Activated CD4-positive, CD25-positive, alpha-beta regulatory T cell treated with anti-CD3 and anti-CD28 coated beads, Interleukin-2, amount 50 U/mL, for 24 hours (primary cell): ENCODE measurements around the gene MTRF1.

Experiments used
- ATAC-seq, 2 donors: fragments of 150-1000 bp; cut with Tn5 transposase; one replicate each; pipeline ENCODE4 v1.10.0; 2021; ENCODE audit warnings: mild to moderate bottlenecking in 1 of 2, moderate library complexity in 1 of 2

Gene MTRF1, protein sequence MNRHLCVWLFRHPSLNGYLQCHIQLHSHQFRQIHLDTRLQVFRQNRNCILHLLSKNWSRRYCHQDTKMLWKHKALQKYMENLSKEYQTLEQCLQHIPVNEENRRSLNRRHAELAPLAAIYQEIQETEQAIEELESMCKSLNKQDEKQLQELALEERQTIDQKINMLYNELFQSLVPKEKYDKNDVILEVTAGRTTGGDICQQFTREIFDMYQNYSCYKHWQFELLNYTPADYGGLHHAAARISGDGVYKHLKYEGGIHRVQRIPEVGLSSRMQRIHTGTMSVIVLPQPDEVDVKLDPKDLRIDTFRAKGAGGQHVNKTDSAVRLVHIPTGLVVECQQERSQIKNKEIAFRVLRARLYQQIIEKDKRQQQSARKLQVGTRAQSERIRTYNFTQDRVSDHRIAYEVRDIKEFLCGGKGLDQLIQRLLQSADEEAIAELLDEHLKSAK

DNA sequence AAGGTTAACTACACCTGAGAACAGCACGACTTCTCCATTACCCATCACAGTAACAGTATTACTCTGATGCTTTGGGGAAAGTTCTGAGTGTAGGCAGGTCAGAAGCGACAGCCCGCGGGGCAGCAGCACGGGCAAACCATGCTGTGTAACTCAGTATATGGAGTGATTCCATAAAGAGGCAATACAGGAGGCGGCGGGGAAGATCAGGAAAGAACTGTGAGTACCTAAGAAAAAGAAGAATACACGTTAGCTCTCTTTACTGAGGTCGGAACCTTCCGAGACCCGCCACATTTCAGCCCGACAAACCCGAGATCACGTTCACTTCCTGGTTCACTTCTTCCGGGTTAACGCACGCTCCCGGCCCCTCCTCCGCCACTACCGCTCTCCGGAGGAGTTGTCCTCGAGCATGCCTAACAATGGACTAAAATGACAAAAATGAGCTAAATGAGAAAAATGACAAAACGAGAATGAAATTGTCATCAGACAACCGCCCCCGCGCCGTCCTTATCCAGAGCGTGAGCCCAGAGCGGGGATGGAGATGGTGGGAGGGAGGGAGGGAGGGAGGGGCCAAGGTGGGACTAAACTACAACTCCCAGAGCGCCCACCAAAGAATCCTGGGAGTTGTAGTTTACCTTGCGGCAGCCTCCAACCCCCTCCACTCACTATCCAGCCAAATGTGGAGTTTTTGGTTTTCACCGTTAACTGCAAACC lies at the start of gene MTRF1:
Gene MTRF1 (minus strand): TSS at position 316 of the 711 bp plus-strand sequence. CDS start 2,669 bp downstream, outside the sequence.
- ATAC-seq: peak; percentile 93 to 94

DNA sequence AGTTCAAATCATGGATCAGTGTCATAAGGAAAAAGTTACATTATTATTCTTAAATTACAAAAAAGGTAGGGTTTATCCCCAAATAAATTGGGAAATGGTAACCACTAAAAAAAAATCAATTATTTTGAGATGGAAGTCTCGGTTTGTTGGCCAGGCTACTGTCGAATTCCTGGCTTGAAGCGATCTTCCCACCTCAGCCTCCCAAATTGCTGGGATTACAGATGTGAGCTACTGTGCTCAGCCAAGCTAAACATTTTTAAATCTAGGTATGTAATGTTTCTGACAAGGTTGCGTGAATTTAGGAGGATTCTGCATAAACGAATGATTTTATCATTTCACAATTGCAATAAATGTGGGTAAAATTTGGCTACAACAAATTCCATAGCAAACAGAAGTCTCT lies 49.7 kb upstream of the MTRF1 start:
- no peak for ATAC-seq

DNA sequence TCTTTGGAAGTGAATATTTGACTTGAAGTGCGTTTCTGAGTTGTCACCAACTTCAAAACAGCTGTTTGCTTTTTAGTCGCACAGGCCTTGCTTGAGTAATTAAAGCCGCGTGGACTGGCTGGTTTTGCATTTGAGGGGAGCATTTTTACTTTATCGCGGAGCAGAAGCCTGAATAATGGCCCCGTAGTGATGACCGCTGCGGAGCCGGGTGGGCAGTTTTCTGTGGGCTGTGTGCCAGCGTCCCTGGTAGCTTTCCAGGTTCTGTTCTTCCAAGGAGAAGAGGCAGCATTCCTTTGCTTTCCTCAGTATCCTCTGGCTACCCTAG lies 48.8 kb upstream of the MTRF1 start:
- no peak for ATAC-seq

DNA sequence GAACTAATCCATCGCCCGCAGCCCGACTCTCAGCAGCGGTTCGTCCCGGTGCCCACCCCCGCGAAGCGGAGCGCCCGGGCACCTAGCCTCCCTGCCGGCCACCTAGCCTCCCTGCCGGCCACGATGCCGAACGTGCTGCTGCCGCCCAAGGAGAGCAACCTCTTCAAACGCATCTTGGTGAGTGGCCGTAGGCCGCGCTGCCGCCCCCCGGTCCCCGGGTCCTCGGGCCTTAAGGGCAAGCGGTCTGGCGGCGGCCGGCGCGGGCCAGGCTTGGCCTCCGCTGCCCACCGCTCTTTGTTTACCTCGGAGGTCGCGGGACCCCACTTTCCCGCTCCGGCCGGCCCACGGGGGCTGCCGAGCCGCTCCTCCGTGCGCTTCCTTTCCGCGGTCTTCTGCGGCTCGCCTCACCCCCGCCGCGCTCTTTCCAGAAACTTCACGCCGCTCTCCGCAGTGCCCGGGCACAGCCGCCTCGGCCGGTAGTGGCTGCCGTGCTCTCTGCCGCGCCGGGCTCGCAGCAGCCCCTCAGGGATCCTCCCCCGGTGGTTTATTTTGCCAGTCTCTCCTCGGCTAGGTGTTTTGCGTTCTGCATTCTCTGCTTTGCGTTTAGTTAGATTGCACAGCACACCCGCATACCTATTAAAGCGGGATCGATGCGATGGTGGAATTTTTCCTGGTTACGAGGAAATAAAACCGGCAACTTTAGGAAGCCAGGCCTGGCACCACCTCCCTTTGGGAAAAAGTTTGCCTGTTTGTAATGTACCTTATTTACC lies 48.2 kb upstream of the MTRF1 start:
- ATAC-seq: peak; percentile 50 to 60

DNA sequence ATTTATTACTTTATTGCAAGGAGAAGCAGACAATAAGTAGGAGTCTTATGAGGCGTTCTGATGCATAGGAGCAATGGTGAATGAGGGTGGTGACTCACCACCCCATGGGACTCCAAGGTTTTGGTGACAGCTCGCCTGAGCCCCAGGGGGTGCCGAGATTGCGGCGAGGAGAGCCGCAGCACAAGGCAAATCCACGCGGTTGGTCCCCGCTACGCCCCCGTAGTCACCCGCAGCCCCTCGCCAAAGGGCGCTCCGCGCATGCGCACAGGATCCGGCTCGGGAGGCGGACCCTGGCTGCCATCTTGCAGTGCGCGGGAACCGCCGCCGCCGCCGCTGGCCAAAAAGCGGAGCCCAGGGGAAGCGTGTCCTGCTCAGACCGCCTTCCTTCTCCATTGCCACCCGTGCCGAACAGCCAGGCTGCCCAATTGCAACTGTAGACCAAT lies 47.6 kb upstream of the MTRF1 start, which contains the start of gene NAA16:
Gene NAA16 (plus strand): TSS at position 305 of the 443 bp plus-strand sequence. CDS start 262 bp downstream, outside the sequence.
- peak; percentile 89 to 90 for ATAC-seq

DNA sequence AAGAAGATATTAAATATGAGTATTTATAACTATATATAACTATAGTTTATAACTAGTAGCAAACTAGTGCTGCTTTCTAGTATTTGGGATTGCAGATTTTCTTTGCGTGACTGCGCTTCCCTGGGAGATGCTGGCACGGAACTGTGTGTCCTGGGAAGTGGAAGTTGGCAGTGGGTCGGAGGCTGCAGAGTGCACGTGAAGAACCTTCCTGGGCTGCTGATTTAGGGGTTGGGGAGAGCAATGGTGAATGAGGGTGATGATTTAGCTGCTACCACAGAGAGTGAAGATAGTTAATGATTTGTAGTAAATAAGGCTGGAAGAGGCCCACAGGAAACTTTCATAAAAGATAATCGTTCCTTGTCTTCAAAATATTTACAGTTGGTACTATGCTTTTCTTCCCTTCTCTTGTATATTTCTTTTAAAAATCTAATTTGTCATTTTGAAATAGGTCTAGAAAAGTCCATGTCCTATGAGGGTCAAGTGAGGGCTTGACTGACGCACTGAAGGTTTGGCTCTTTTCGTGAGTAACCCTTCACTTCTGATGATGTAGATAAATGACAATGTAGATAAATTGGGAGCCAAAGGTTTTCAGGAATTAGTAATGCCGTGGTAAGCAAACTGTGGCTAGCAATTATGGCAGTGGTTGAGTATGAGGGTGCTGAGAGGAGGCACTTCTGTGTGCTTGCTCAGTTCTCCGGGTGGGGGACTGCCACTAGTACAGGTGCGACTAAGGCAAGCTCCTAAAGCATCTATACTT lies 44.7 kb upstream of the MTRF1 start:
- ATAC-seq: no peak

DNA sequence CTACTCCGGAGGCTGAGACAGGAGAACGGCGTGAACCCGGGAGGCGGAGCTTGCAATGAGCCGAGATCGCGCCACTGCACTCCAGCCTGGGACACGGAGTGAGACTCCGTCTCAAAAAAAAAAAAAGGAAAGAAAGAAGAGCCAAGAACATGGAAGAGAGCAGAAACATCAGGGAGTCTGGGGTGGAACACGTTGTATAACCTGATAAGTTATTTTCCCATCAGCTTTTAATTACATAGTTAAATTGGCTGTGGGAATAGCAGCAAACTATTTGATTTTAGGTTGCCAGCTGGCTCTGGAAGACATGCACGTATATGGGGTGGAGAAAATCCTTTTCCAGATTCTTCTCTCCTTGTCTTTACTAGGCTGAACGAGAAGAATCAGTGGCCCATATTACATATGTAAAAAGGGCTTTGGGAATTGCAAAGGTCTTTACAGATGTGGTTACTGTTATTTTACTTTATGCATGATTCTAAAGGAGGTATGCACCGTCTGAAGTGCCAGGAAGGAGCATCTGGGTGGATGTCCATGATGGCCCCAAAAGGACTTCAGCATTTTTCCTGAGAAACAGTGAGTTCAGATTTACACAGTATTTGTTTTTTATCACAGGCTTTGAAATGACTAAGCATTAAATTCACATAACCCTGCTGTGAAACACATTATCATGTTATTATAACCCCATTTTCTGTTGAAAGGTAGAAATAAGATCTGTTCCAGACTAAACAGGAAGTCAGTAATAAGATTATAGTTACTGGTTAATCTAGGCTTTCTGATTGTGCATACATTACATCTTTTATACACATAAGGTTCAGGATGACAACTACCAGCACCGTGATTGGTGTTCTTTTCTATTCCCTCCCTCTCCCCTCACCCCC lies 43.1 kb upstream of the MTRF1 start:
- no peak for ATAC-seq

DNA sequence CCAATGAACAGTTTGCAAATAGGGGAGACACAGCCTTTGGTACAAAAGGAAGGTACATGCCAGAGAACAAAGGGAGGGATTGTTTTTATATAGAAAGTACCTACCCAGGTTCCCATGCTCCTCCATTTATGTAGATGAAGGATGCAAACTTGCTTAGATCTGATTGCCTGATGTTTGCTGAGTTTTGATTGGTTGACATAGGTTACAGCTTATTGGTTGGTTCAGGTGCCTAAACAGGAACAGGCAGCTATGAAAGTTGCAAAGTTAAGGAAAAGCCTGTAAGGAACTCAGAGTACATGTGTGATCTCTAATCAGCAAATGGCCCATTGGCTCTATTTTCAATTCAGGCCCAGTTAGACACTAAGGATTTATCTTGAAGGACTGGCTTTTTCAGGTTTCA lies 41.2 kb upstream of the MTRF1 start:
- no peak for ATAC-seq

DNA sequence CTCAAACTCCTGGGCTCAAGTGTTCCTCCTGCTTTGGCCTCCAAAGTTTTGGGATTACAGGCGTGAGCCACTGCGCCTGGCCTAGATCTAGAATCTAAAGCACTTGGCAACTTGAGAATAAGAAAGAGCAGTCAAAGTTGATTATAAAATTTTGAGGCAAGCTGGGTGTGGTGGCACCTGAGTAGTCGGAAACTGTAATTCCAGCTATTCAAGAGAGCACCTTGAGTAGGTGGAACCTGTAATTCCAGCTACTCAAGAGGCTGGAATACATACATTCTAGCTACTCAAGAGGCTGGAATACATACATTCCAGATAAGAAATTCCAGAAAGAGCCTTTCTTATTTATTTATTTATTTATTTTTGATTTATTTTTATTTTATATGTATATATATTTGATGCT lies 39.4 kb upstream of the MTRF1 start:
- no peak for ATAC-seq

DNA sequence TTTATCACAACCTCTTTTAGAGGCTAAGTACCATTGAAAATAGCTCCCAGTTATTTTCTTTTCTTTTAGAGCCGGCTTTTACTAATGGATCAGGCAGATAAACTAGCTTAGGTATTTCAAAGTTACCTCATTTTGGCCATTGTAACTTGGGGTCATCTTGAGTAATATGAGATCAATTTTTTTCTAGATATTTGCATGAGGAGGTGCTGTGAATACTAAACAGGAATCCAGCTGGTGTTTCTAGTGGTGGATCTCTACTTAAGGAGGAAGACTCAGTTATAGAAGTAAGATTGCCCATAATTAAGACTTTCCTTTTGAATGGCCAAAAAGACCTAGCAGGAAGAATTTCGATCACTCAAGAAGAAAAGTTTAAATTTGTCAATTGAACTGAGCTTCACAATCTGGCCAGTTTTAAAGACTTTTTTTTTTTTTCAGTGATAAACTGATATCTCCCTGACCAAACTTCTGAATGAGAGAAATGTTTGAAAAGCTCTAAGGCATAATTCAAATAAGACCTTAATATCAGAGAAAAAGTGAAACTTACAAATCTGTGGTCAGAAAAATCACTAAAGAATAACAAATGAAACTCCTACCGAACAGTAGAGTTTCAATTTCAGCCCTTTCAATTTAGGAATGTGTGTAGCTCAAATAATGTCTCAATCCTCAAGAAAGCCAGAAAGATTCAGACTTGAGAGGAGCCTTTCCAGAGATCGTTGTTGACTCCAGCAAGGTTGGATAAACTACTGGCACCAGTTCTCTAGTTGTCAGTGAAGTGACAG lies 36.1 kb upstream of the MTRF1 start:
- no peak for ATAC-seq

DNA sequence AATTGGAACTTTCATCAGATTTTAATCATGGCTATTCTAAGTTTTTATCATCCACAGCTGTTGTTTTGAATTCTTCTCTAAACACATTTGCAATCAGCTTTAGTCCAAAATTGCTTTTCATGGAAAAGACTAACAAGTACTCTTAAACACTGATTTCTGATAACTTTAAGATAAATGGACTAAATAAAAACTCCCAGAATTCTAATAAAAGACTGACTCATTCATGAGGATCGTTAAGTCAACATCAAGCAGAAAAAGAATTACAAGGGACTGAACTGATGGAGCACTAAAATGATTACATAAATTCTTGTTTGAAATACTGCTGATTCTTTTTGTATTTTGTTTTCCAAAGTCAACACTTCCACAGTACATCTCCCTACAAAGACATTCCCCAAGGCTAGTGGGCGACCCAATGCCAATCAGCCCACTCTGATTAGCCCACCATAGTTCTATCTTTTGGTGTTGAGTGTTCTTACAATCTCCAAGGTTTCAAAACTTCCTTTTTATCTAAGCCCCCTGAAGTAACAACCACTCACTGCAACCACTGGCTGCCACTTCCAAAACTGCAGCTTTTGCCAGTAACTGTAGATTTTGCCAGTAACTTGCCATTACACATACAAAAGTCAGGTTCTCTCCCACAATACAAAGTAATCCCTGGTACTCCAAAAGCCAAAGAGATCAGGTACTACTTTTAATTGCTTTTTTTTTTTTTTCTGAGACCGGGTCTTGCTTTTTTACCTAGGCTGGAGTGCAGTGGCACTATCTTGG lies 33.7 kb upstream of the MTRF1 start:
- ATAC-seq: no peak

DNA sequence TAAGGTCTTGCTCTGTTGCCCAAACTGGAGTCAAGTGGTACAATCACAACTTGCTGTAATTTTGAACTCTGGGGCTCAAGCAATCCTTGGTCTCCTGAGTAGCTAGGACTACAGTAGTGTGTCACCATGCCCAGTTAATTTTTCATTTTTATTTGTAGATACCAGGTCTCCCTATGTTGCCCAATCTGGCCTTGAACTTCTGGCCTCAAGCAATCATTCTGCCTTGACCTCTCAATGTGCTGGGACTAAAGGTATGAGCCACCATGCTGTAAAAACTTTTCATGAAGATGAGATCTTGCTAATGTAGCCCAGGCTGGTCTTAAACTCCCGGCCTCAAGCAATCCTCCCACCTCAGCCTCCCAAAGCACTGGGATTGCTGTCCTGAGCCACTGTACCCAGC lies 32.6 kb upstream of the MTRF1 start:
- no peak for ATAC-seq

DNA sequence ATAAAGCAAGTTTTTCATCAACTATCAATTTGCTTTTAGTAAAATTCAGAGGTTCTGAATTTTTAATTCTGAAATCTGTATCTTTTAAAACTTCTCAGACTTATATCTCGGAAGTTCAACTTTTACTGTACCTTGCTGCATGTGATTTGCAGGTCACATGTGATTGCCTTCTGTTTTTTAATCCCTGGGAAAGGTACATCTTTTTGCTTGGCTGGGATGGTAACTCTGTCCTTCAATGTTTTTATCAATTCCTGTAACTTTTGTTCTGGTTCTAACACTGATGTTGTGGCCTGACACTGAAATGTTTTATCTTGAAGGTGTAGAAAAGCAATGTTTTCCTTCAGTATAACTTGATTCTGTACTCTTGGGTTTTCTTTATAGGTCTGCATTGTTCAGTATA lies 31.5 kb upstream of the MTRF1 start:
- ATAC-seq: no peak

DNA sequence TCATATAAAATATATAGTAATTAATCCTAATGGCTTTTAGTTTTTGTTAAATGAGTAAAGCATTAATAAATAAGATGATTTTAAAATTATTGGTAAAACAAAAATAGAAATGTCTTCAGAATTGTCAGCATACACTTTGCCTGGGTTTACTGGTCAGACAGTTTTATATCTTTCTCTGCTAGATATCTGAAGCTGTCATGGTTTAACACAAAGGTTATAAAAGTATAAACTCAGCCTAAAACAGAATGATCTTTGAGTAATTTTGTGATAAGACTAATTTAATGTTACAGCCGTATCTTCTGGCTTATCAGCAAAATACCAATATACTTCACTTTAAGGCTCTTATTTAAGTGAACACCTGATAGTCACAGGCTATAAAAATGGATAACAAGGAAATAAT lies 29.9 kb upstream of the MTRF1 start:
- ATAC-seq: no peak

DNA sequence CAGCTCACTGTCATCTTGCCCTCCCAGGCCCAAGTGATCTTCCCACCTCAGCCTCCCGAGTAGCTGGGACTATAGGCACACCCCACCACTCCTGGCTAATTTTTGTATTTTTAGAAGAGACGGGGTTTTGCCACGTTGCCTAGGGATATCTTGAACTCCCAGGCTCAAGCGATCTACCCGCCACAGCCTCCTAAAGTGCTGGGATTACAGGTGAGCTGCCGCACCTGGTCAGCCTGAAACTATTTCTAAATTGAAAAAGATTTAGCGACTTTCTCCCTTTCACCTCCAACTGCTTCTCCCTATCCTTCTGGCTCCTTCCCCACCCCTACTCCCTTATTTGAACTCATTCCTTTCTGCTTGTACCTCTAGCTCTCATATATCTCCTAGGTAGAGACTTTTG lies 27.9 kb upstream of the MTRF1 start:
- no peak for ATAC-seq

DNA sequence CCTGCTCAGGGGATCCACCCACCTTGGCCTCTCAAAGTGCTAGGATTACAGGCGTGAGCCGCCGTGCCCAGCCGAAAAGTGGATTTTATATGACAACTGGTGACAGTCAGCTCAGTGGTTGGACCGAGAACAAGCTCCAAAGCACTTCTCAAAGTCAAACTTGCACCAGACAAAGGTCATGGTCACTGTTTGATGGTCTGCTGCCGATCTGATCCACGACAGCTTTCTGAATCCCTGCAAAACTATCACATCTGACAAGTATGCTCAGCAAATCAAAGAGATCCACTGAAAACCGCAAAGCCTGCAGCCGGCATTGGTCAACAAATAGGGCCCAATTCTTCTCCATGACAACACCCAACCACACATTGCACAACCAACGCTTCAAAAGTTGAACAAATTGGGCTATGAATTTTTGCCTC lies 26.1 kb upstream of the MTRF1 start:
- ATAC-seq: no peak

DNA sequence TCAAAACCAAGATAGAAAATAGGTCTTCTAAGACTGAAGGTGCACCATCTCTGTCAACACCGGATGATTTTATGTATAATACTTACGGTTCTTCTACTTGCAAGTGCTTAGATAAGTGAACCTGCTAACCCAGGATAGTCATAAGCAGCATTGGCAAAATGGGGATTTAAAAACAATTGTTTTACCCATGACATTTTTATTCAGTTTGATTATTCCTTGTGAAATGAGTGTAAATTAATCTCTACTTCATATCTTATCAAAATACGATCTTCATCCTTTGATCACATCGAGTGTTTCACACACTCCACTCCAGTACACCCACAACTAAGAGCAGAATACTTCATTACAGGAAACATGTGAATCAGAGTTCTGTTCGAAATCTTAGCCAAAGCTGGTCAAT lies 23.0 kb upstream of the MTRF1 start:
- peak in 1 of 2 donors; percentile 55 for ATAC-seq

DNA sequence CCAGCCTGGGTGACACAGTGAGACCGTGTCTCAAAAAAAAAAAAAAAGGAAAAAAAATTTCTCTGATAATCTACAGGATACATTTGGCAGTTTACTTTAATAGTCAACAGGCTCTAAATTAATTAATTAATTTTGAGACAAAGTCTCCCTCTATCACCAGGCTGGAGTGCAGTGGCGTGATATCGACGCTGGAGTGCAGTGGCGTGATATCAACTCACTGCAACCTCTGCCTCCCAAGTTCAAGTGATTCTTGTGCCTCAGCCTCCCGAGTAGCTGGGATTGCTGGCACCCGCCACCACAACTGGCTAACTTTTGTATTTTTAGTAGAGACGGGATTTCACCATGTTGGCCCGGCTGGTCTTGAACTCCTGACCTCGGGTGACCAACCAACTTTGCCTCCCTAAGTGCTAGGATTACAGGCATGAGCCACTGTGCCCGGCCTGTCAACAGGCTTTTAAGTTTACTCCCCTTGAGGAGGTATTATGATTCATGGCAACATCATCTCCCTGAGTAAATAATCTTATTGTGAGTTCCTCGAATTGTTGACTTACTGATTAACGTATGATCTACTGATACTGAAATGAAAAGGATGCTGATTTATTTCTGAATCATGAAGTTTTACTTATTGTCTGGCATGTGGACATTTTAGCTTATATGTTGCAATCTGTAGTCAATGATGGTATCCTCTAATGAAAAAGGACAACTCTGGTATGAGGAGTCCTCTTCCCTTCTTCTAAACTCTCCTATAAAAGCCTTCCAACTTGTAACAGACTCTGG lies 21.3 kb upstream of the MTRF1 start:
- no peak for ATAC-seq

DNA sequence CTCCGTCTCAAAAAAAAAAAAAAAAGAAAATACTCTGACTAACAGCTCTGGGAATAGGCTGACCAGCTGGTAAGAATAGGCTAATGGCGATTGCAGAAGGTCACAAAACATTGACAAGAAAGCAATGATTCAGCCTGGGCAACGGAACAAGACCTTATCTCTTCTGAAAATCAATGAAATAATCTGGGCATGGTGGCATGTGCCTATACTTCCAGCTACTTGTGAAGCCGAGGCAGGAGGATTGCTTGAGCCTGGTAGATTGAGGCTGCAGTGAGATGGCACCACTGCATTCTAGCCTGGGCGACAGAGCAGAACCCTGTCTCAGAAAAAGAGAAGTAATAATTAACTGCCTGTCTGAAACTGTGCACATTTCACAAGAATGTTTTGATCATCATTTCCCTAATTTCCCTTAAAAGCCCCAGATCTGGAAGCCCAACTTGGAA lies 18.8 kb upstream of the MTRF1 start:
- ATAC-seq: no peak
